ENCODE measurements around the gene CDH13.

DNA sequence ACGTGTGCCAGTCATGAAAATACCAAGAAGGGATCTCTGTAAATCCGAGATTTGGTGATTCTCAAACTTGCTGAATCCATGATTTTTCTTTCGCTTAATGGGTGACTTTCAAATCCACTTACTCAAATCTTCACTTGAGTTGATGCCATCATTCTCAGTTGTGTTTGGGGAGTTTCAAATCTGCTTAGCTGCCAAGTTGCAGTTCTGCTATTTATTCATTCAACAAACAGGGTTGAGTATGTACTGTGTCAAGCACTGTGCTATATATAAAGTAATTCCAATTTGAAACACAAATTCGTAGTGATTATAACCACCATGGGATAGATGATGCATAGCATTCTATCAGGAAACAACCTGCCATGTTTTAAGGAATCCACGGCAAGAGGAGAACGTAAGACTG, 394.3 kb downstream of the CDH13 start:
- TF ChIP-seq, protein P1, sequence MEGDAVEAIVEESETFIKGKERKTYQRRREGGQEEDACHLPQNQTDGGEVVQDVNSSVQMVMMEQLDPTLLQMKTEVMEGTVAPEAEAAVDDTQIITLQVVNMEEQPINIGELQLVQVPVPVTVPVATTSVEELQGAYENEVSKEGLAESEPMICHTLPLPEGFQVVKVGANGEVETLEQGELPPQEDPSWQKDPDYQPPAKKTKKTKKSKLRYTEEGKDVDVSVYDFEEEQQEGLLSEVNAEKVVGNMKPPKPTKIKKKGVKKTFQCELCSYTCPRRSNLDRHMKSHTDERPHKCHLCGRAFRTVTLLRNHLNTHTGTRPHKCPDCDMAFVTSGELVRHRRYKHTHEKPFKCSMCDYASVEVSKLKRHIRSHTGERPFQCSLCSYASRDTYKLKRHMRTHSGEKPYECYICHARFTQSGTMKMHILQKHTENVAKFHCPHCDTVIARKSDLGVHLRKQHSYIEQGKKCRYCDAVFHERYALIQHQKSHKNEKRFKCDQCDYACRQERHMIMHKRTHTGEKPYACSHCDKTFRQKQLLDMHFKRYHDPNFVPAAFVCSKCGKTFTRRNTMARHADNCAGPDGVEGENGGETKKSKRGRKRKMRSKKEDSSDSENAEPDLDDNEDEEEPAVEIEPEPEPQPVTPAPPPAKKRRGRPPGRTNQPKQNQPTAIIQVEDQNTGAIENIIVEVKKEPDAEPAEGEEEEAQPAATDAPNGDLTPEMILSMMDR (IDR thresholded peaks at IDR 0.05; ENCODE audit: insufficient read depth, low read length), result no peak
- no peak for TF ChIP-seq POLR2AphosphoS5 (IDR thresholded peaks at IDR 0.05; ENCODE audit: low read depth)
- no peak for TF ChIP-seq GABPA (IDR thresholded peaks at IDR 0.05; ENCODE audit: low read depth)
- TF ChIP-seq, protein P2, sequence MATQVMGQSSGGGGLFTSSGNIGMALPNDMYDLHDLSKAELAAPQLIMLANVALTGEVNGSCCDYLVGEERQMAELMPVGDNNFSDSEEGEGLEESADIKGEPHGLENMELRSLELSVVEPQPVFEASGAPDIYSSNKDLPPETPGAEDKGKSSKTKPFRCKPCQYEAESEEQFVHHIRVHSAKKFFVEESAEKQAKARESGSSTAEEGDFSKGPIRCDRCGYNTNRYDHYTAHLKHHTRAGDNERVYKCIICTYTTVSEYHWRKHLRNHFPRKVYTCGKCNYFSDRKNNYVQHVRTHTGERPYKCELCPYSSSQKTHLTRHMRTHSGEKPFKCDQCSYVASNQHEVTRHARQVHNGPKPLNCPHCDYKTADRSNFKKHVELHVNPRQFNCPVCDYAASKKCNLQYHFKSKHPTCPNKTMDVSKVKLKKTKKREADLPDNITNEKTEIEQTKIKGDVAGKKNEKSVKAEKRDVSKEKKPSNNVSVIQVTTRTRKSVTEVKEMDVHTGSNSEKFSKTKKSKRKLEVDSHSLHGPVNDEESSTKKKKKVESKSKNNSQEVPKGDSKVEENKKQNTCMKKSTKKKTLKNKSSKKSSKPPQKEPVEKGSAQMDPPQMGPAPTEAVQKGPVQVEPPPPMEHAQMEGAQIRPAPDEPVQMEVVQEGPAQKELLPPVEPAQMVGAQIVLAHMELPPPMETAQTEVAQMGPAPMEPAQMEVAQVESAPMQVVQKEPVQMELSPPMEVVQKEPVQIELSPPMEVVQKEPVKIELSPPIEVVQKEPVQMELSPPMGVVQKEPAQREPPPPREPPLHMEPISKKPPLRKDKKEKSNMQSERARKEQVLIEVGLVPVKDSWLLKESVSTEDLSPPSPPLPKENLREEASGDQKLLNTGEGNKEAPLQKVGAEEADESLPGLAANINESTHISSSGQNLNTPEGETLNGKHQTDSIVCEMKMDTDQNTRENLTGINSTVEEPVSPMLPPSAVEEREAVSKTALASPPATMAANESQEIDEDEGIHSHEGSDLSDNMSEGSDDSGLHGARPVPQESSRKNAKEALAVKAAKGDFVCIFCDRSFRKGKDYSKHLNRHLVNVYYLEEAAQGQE (IDR thresholded peaks at IDR 0.05; ENCODE audit: insufficient replicate concordance, low read depth), result no peak
- no peak for TF ChIP-seq SPI1 (IDR thresholded peaks at IDR 0.05; ENCODE audit: borderline replicate concordance, low read depth)
